T-helper 2 cell treated with Interferon-gamma antibody and Interleukin-4, amounts not matched to agents 5 μg/mL and 100 μg/mL, for 36 hours (primary cell): ENCODE results near the gene TAP2.

Experiments used
- DNase-seq: peaks from one replicate; pipeline ENCODE4 v3.0.0; 2021; ENCODE audit warnings: low spot score
- H3K27ac Mint-ChIP-seq: one replicate; pipeline ENCODE4 v1.8.0; 2021; ENCODE audit warnings: mild to moderate bottlenecking, mixed read lengths
- H3K27me3 Mint-ChIP-seq: one replicate; pipeline ENCODE4 v1.8.0; 2021; ENCODE audit warnings: low read depth, mixed read lengths
- H3K36me3 Mint-ChIP-seq: one replicate; pipeline ENCODE4 v1.8.0; 2021; ENCODE audit warnings: low read depth, mixed read lengths
- H3K4me1 Mint-ChIP-seq: one replicate; pipeline ENCODE4 v1.8.0; 2021; ENCODE audit warnings: low read depth, mixed read lengths
- H3K4me3 Mint-ChIP-seq: one replicate; pipeline ENCODE4 v1.8.0; 2022; ENCODE audit warnings: mild to moderate bottlenecking, moderate library complexity, mixed read lengths
- H3K9me3 Mint-ChIP-seq: one replicate; pipeline ENCODE4 v1.8.0; 2021; ENCODE audit warnings: mixed read lengths

The TAP2 gene

DNA sequence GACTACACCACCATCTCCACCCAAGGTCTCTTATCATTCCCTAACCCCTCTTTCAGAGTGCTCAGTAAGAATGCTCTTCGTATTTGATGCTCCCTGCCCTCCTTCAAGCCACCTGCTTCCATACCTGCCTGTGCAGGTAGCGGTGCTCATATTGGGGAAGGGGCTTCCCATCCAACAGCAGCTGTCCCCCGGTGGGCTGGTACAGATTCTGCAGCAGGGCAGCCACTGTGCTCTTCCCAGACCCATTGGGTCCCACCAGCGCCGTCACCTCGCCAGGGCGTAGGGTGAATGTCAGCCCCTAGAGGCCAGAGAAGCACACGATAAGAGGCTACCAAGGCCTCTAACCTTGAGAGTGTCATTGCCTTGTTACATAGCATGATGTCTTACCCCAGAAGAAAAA lies 9.3 kb upstream of the TAP2 start:
- peaks cover 65% of the 10 kb centered on the region for H3K4me1 Mint-ChIP-seq
- H3K27me3 Mint-ChIP-seq = no peaks in the 10 kb centered on the region
- peak overlapping the region; percentile 99 for H3K4me3 Mint-ChIP-seq
- peaks cover 92% of the 10 kb centered on the region for H3K36me3 Mint-ChIP-seq
- peak overlapping the region; percentile 84 for H3K27ac Mint-ChIP-seq
- H3K9me3 Mint-ChIP-seq = no peaks in the 10 kb centered on the region
- no peak for DNase-seq

DNA sequence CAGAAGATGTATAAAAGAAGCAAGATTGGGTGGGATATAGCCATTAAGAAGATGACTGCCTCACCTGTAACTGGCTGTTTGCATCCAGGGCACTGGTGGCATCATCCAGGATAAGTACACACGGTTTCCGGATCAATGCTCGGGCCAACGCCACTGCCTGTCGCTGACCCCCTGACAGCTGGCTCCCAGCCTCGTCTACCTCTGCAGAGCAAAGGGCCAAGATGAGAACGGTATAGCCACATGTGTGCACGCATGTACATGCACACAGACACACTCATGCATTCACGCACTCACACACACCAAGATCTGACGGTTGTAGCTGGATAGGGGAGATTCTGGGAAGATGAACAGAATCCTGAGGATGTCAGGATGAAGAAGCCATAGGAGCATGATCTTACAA lies 8.5 kb upstream of the TAP2 start:
- H3K9me3 Mint-ChIP-seq = no peaks in the 10 kb centered on the region
- H3K27ac Mint-ChIP-seq = peak overlapping the region; percentile 71
- no peaks in the 10 kb centered on the region for H3K27me3 Mint-ChIP-seq
- no peak for DNase-seq
- H3K36me3 Mint-ChIP-seq = peaks cover 92% of the 10 kb centered on the region
- H3K4me1 Mint-ChIP-seq = peaks cover 72% of the 10 kb centered on the region
- peak overlapping the region; percentile 99 for H3K4me3 Mint-ChIP-seq

DNA sequence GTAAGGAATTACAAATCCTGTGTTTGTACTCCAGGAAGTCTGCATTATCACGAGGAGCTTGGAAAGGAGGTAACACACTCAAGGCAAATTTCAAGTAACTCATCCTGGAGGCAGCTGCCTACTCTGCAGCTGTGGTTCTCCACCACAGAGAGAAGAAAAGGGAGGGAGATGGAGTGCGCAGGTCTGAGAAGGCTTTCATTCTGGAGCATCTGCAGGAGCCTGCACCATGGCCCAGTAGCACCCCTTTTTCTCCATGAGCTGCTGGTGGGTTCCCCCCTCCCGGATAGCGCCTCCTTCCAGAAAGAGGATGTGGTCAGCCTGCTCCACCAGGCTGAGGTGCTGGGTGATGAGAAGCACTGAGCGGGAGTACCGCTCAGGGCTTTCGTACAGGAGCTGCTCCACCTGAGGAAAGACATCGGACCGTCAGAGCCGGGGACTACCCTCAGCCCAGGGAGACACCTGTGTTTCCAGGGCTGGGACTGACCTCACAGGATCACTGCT lies 6.9 kb upstream of the TAP2 start:
- Mint-ChIP-seq H3K36me3 (peaks cover 92% of the 10 kb centered on the region), H3K9me3 (no peaks in the 10 kb centered on the region), H3K4me1 (peaks cover 72% of the 10 kb centered on the region), H3K4me3 (peak overlapping the region; percentile 99), H3K27me3 (no peaks in the 10 kb centered on the region), H3K27ac (peak overlapping the region; percentile 98)
- peak; percentile 54 for DNase-seq

DNA sequence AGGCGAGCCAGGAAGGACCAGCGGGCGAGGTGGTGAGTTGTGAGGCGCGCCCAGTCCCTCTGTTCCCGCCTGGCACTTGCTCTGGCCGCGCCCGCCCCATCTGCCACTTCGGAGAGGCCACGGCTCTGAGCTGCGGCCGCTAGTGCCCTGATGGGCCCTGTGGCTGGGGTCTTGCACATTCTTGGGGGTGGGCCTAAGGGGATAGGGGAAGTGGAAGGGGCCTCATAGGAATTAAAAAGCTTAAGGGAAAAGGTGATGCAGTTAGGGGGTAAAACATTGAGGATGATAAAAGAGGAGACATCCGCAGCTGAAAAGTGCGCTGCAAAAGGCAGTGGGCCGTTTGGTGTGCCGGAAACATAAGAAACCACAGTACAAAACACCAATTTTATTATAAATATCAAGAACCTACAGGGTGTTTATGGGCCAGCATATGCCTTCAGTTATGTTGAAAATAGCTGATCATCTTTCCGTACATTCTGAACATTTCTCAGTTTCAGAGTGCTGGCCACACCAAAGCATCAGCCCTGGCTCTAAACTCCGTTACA lies 6.4 kb upstream of the TAP2 start:
- H3K27ac Mint-ChIP-seq = peak overlapping the region; percentile 98
- H3K9me3 Mint-ChIP-seq = no peaks in the 10 kb centered on the region

DNA sequence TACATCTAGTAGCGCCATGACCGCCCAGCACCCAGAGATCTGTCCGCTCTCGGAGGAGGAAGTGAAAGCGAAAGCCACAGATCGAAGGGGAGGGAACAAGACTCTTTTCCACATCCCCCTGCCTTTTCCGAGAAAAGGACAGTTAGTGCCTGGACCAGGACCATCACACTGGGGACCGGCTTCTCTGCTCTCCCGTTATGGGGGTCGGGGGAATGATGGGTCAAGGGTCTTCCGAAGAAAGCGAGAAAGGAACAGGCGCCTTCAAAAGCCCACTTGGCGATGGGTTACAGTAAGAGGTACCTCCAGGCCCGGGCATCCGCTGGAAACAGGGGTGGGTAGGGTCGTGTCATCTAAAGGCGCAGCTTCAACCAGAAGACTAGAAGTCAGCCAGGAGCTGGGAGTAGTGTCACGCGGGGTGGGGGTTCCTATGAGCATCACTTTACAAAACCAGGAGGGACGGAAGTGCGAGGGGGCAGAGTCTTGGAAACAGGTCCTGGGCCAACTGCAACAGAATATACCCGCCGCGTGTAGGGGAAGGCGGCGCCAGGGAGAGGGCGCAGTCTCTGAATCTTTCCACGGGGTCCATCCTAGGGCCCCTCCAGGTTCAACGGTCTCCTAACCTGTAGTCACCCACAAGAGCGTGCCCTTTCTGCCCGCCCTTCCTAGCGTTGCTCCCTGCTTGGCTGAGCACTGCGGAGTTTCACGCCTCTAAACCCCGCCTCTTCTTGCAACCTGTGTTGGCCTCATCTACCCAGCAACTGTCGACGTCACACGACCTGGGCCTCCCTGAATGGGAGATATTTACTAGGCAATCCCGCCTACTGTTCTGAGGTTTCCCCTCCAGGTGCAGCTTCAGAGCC lies 5.7 kb upstream of the TAP2 start, which contains the start of gene PSMB8:
PSMB8 (minus strand) TSS at position 69 of the 860 bp plus-strand sequence; CDS start at position 18, 51 bp downstream.
- DNase-seq = peak; percentile 95
- peak within 1 kb of the TSS; percentile 98 for H3K27ac Mint-ChIP-seq
- H3K4me3 Mint-ChIP-seq = peak within 1 kb of the TSS; percentile 99
- H3K36me3 Mint-ChIP-seq = peaks cover 92% of the 10 kb centered on the region
- peaks cover 74% of the 10 kb centered on the region for H3K4me1 Mint-ChIP-seq
- no peaks in the 10 kb centered on the region for H3K27me3 Mint-ChIP-seq
- no peaks in the 10 kb centered on the region for H3K9me3 Mint-ChIP-seq

More for the DNA sequence above, 6.4 kb upstream of the TAP2 start:
- Mint-ChIP-seq H3K36me3 (peaks cover 92% of the 10 kb centered on the region), H3K27me3 (no peaks in the 10 kb centered on the region), H3K4me3 (peak overlapping the region; percentile 99), H3K4me1 (peaks cover 72% of the 10 kb centered on the region)
- DNase-seq = no peak

DNA sequence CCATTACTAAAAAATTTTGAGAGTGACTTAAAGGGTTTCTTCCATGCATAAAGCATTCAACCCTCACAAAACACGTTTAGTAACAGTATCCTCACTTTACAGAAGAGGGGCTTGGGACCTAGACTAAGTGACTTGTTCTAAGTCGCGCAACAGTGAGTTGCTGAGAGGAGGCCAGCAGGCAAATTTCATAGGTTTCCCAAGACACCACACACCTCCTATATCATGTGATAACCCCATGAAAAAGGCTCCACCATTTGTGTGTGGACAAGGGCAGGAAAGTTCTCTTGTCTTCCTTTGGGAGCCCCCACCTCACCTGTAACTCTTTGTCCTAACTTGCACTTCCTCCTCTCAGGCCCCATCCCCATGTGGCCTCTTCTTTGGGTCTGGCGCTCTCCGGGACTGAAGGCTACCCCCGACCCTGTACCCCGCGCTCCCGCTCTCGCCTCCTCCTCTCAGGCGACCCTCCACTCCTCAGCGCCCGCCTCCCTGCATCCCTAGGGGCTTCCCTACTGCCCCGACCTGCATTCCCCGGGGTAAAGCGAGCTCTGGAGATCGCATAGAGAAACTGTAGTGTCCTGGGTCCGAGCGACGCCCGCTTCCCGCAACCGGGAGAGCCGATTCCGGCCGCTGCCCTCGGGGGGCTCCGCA lies 4.9 kb upstream of the TAP2 start:
- peak overlapping the region; percentile 99 for H3K4me3 Mint-ChIP-seq

DNA sequence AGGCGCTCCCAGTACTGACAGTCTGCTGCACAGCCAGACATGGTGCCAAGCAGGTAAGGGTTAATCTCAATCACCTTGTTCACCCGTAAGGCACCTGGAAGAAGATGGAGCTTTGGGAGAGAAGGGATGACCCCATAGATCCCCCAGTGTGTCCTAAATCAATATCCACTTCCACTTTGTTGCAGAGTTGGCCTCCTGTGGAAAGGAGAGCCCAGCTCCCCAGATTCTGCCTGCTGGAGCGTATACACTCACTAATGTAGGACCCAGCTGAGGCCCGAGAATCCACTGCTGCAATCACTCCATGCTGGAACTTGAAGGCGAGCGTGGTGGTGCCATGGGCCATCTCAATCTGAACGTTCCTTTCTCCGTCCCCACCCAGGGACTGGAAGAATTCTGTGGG lies 4.2 kb upstream of the TAP2 start:
- peaks cover 77% of the 10 kb centered on the region for H3K36me3 Mint-ChIP-seq

More for the DNA sequence above, 4.9 kb upstream of the TAP2 start:
- H3K27me3 Mint-ChIP-seq = no peaks in the 10 kb centered on the region
- no peaks in the 10 kb centered on the region for H3K9me3 Mint-ChIP-seq
- H3K27ac Mint-ChIP-seq = peak overlapping the region; percentile 98
- H3K4me1 Mint-ChIP-seq = peaks cover 71% of the 10 kb centered on the region
- no peak for DNase-seq
- peaks cover 85% of the 10 kb centered on the region for H3K36me3 Mint-ChIP-seq

DNA sequence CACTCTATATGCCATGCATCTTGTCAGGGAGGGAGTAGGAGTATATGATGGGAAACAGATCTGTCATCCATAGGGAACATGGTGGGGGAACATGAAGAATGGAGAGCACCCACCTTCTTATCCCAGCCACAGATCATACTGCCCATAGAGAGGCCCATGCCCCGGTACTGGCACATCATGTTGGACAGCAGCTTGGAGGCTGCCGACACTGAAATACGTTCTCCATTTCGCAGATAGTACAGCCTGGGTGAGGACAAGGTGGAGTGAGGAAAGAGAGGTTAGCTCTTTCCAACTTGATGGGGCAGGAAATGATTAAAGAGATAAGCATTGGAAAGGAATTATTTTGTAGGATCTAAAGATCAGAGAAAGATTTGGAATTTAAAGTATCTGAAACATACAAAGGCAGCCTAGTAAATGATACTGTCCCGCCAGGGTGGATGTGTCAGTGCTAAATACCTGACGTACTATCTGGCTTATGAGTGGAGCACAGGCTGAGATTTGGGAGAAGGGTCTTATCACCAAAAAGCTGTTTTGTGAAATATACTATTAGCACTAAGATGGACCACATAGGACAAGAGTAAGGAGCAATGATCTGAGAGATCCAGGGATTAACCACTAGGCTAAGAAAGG lies 3.6 kb upstream of the TAP2 start:
- Mint-ChIP-seq H3K4me1 (peaks cover 62% of the 10 kb centered on the region), H3K36me3 (peaks cover 77% of the 10 kb centered on the region), H3K27ac (peak overlapping the region; percentile 98), H3K9me3 (no peaks in the 10 kb centered on the region), H3K4me3 (peak overlapping the region; percentile 99), H3K27me3 (no peaks in the 10 kb centered on the region)
- DNase-seq = no peak

More for the DNA sequence above, 4.2 kb upstream of the TAP2 start:
- Mint-ChIP-seq H3K4me1 (peaks cover 63% of the 10 kb centered on the region), H3K4me3 (peak overlapping the region; percentile 99), H3K9me3 (no peaks in the 10 kb centered on the region), H3K27me3 (no peaks in the 10 kb centered on the region), H3K27ac (peak overlapping the region; percentile 98)
- no peak for DNase-seq

DNA sequence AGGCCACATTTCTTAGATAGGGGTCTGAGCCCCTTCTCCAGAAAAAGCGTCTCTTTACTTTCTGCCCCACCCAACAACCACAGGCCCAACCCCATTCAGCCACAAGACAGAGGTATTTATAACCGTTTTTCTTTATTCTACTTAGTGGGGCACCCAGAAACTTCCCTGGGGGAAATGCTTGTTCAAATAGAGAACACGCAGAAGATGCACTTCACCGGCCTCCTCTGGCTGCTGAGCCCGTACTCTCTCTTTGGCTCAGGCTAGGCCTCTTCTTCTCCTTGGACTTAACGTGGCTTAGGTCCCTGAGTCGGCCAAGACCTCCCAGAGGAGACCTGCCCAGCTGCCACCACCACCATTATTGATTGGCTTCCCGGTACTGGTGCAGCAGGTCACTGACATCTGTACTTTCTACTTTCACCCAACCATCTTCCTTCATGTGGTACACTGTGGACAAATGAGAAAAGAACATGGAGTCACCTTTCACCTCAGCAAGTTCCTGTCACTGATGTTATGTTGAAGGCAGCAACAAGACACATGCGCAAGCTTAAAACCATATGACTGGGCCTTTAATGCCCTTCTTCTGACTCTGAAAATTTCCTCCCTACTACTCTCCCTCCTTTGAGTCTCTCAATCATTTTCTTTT lies 2.2 kb upstream of the TAP2 start:
- peaks cover 78% of the 10 kb centered on the region for H3K36me3 Mint-ChIP-seq
- no peaks in the 10 kb centered on the region for H3K9me3 Mint-ChIP-seq
- DNase-seq = peak; percentile 47
- H3K4me1 Mint-ChIP-seq = peaks cover 62% of the 10 kb centered on the region
- peak overlapping the region; percentile 98 for H3K27ac Mint-ChIP-seq
- H3K27me3 Mint-ChIP-seq = no peaks in the 10 kb centered on the region
- peak overlapping the region; percentile 99 for H3K4me3 Mint-ChIP-seq

DNA sequence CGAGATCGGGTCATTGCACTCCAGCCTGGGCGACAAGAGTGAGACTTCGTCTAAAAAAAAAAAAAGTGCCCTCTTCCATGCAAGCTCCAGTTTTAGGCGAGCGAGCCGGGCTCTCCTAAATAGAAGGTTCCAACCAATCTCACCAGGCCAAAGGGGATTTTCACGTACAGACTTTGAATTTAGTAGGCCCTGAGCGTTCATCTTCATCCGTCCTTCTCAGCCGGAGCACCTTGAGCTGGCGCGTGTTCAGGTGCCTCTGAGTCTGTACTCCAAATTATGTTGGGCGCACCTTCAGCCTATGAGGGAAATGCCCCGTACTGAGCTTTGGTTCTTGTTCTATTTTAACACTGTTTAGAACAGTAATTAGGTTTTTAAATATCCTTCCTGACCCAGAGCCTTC lies 817 bp upstream of the TAP2 start:
- Mint-ChIP-seq H3K4me1 (peaks cover 65% of the 10 kb centered on the region), H3K9me3 (no peaks in the 10 kb centered on the region), H3K27ac (peak overlapping the region; percentile 98), H3K36me3 (peaks cover 79% of the 10 kb centered on the region), H3K27me3 (no peaks in the 10 kb centered on the region), H3K4me3 (peak overlapping the region; percentile 81)
- no peak for DNase-seq

DNA sequence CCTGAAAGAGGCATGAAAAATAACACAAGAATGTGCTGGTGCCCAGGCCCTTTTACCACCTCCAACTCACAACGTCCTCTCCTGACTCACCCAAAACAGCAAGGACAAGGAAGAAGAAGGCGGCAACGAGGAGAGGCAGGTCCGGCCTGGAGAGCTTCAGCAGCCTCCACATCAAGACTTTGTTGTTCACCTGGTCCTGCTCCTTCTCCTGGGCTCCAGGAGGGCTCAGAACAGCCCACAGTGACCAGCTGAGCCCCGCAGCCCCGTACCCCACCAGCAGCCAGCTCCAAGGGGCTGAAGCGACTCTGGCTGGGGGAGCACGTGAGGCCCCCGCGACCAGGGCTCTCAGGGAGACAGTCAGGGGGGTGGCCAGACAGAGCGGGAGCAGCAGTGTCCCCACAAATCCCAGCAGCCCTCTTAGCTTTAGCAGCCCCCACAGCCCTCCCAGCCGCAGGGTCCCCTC lies 857 bp downstream of the TAP2 start:
- Mint-ChIP-seq H3K27ac (peak overlapping the region; percentile 98), H3K27me3 (no peaks in the 10 kb centered on the region), H3K4me1 (peaks cover 77% of the 10 kb centered on the region), H3K9me3 (no peaks in the 10 kb centered on the region), H3K36me3 (peaks cover 82% of the 10 kb centered on the region), H3K4me3 (peak overlapping the region; percentile 81)
- no peak for DNase-seq

DNA sequence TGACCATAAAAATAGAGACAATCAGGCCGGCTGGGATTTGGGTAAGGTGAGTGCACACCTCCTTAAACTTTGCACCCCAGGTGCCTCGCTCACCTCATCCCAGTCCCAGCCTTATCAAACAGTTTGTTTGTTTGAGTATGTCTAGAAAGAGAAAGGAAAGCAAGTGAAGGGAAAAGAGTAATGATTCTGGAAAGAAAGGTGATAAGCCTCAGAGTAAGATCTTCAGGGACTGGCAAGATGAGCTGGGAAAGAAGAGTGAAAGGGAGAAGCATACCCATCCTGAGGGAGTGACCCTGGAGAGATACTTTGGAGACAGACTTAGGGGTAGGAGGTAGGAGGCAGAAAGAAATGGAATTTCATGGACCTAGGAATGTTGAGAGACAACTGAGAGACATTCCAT lies 1.7 kb downstream of the TAP2 start:
- peaks cover 79% of the 10 kb centered on the region for H3K36me3 Mint-ChIP-seq
- no peak for DNase-seq
- H3K9me3 Mint-ChIP-seq = no peaks in the 10 kb centered on the region
- no peaks in the 10 kb centered on the region for H3K27me3 Mint-ChIP-seq
- H3K4me3 Mint-ChIP-seq = peak overlapping the region; percentile 81
- H3K27ac Mint-ChIP-seq = peak overlapping the region; percentile 98
- peaks cover 76% of the 10 kb centered on the region for H3K4me1 Mint-ChIP-seq
